Measurements from ENCODE around the gene KRT33B. TPM values are rescaled to one million over a fixed set of nuclear protein-coding genes. Genes with fewer than 3 reads are reported as not detected.
A peak's percentile ranks its signal among the peaks of the same experiment; 100 is the strongest.

KRT33B gene
- total and polyA plus RNA-seq, 2 of the 8 experiments (the other 6 are each of a cell fraction or from before 2014, with no cell fraction given): not detected

DNA sequence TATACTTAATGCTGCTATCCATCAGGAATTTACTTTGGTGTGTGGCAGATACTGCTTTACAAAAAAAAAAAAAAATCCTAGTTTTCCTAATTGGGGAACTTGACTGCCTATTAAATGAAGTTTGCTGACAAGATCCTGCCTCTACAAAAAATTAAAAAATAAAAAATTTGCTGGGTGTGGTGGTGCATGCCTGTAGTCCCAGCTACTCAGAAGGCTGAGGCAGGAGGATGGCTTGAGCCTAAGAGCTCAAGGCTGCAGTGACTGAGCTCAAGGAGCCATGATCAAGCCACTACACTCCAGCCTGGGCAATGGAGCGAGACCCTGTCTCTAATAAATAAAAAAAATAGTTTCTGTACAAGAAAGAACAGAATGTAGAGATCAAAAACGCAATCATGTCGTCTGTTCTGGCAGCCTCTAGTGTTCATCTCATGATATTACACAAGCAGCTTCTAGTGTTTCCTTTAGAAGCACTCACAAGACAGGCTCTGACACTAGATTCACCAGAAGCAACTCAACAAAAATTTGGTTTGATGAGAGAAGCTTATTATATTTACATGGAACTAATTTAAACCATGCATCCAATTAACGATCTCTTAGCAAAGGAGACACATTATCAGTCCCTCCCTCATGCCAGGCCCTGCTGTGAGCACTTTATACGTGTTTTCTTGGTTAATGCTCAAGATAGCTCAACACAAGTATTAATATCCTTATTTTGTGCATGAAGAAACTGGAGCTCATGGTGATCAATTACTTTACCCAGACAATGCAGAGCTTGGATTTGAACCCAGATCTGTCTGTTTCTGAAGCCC, 47.3 kb downstream of the KRT33B start:
- Histone ChIP-seq H3K23me2 (ENCODE audit: low read depth, low read length) (no peaks in the 10 kb centered on the region), H3K23ac (ENCODE audit: insufficient read length) (no peak overlapping the region), H3K9ac (replicated peaks in 1 of 4; ENCODE audit: extremely low read depth in 1 of 4, low read depth in 3 of 4, low read length in 3 of 4) (no peak overlapping the region), H3K18ac (ENCODE audit: extremely low read depth, low read length) (no peak overlapping the region), H2BK20ac (ENCODE audit: low read length) (no peak overlapping the region), H4K5ac (ENCODE audit: insufficient read length, low read depth, low read length) (no peak overlapping the region), H4K20me1 (replicated peaks in 1 of 2; ENCODE audit: control insufficient read depth in 1 of 2, insufficient read depth in 2 of 2, low read length in 2 of 2) (no peaks in the 10 kb centered on the region), H3K56ac (replicated peaks; ENCODE audit: insufficient read length, low read depth, low read length) (no peak overlapping the region), H3K27me3 (replicated peaks in 1 of 4; ENCODE audit: control insufficient read depth in 3 of 4, extremely low read depth in 1 of 4, insufficient read depth in 3 of 4, low read length in 3 of 4) (no peaks in the 10 kb centered on the region), H3K27ac (ENCODE audit: low read depth, low read length) (no peak overlapping the region), H2BK120ac (replicated peaks; ENCODE audit: low read depth, low read length) (no peak overlapping the region), H3K14ac (ENCODE audit: insufficient read length) (no peak overlapping the region), H2AFZ (ENCODE audit: low read length) (0 out of 2 replicates have a peak overlapping the region, but pooled peaks have one; percentile 18), H2AK5ac (ENCODE audit: low read depth, low read length) (no peak overlapping the region), H4K91ac (replicated peaks; ENCODE audit: insufficient read length, low read length) (no peak overlapping the region), H3K9me3 (ENCODE audit: insufficient read depth in 2 of 2, low read depth in 1 of 2, low read length in 1 of 2) (0 out of 4 replicates have a peak, but pooled peaks cover 0 to 5% of the 10 kb centered on the region in 2 experiments), H2BK5ac (ENCODE audit: low read depth, low read length) (no peak overlapping the region), H3K79me2 (ENCODE audit: control insufficient read depth in 1 of 2, insufficient read depth in 2 of 2, low read length in 2 of 2) (no peaks in the 10 kb centered on the region), H3K4me1 (replicated peaks in 1 of 4; ENCODE audit: control insufficient read depth in 3 of 4, insufficient read depth in 4 of 4, low read length in 3 of 4) (no peaks in the 10 kb centered on the region; a peak in 1 of 7 replicates), H3K36me3 (ENCODE audit: control insufficient read depth in 2 of 4, insufficient read depth in 4 of 4, low read length in 3 of 4) (no peaks in the 10 kb centered on the region), H2BK15ac (ENCODE audit: low read length) (no peak overlapping the region), H2BK12ac (ENCODE audit: low read depth, low read length) (no peak overlapping the region), H3K4me2 (ENCODE audit: insufficient read depth in 1 of 2, low read depth in 2 of 2, low read length in 2 of 2) (no peak overlapping the region), H4K8ac (ENCODE audit: extremely low read depth, insufficient read depth, low read length) (no peak overlapping the region), H3K4ac (replicated peaks; ENCODE audit: insufficient read length, low read depth, low read length) (no peak overlapping the region), H3K79me1 (ENCODE audit: low read depth, low read length) (no peaks in the 10 kb centered on the region), H3K4me3 (ENCODE audit: extremely low read depth in 1 of 4, insufficient read depth in 2 of 4, low read depth in 3 of 4, low read length in 4 of 4) (no peak overlapping the region)
- ChIA-PET POLR2A (ENCODE audit: partially characterized antibody) (interaction anchor here (0.8 kb wide), 1 partner anchor 367 kb away, joined by 3 read pairs; the partner anchor contains the start of gene EIF1), CTCF (ENCODE audit: partially characterized antibody) (interaction anchor here (0.6 to 3.7 kb wide), 65 partner anchors 9 to 619 kb away, joined by 3 to 31 read pairs (median 4); partner anchors contain the start of genes KRT24, KRT33A, KRTAP1-1 and KRTAP1-3)
- FAIRE-seq: peak; percentile 48
- TF ChIP-seq TAF1 (IDR thresholded peaks at IDR 0.05; ENCODE audit: low read depth, low read length): no peak
- TF ChIP-seq, protein P1, sequence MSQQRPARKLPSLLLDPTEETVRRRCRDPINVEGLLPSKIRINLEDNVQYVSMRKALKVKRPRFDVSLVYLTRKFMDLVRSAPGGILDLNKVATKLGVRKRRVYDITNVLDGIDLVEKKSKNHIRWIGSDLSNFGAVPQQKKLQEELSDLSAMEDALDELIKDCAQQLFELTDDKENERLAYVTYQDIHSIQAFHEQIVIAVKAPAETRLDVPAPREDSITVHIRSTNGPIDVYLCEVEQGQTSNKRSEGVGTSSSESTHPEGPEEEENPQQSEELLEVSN (IDR thresholded peaks at IDR 0.05): no peak
- TF ChIP-seq CEBPB (IDR thresholded peaks at IDR 0.05; ENCODE audit: low read depth, low read length): 0 out of 2 replicates have a peak, but pooled peaks have one; percentile 7
- TF ChIP-seq CBX8 (IDR thresholded peaks at IDR 0.05; ENCODE audit: borderline replicate concordance, low read depth, low read length): no peak
- peak; percentile 69 to 72 for TF ChIP-seq RAD21 (IDR thresholded peaks at IDR 0.05 in 1 of 2, conservative IDR thresholded peaks at IDR 0.05 in 1 of 2; ENCODE audit: low read depth in 2 of 2, low read length in 2 of 2)
- no peak for TF ChIP-seq HDAC6 (IDR thresholded peaks at IDR 0.05; ENCODE audit: low read depth, low read length)
- TF ChIP-seq, protein P2, sequence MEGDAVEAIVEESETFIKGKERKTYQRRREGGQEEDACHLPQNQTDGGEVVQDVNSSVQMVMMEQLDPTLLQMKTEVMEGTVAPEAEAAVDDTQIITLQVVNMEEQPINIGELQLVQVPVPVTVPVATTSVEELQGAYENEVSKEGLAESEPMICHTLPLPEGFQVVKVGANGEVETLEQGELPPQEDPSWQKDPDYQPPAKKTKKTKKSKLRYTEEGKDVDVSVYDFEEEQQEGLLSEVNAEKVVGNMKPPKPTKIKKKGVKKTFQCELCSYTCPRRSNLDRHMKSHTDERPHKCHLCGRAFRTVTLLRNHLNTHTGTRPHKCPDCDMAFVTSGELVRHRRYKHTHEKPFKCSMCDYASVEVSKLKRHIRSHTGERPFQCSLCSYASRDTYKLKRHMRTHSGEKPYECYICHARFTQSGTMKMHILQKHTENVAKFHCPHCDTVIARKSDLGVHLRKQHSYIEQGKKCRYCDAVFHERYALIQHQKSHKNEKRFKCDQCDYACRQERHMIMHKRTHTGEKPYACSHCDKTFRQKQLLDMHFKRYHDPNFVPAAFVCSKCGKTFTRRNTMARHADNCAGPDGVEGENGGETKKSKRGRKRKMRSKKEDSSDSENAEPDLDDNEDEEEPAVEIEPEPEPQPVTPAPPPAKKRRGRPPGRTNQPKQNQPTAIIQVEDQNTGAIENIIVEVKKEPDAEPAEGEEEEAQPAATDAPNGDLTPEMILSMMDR (IDR thresholded peaks at IDR 0.05; ENCODE audit: control extremely low read depth in 1 of 3, insufficient read depth in 1 of 3, low read depth in 1 of 3, low read length in 3 of 3): peak in 2 of 3 experiments; percentile 41 to 68; a peak in 2 of 4 replicates
- TF ChIP-seq NRF1 (IDR thresholded peaks at IDR 0.05; ENCODE audit: low read depth, low read length): no peak
- WGBS, 2 experiments (ENCODE audit: extremely low coverage in 1 of 2, insufficient coverage in 1 of 2, insufficient read length in 1 of 2, insufficient replicate concordance in 2 of 2, low coverage in 1 of 2, low lambda C conversion rate in 2 of 2, missing lambda C conversion rate in 1 of 2): 57% methylated on average over 5 of the region's 5 CpGs; no CpG with 5 or more reads in 1 of the 2 experiments
- no peak for DNase-seq (ENCODE audit: low read depth in 1 of 2, low spot score in 2 of 2)
